OCI-LY7 (cell line): ENCODE measurements around the gene GRID2.

Experiments
- EZH2phosphoT487 ChIP-seq: fragments of 200-600 bp; sonication (generic); IDR thresholded peaks from 2 replicates; pipeline ENCODE4 v1.6.1; 2018; ENCODE audit warnings: low read depth, borderline replicate concordance, mild to moderate bottlenecking, mixed run types, antibody characterized with exemption, low read length, moderate library complexity, mixed read lengths
- TF ChIP-seq, protein P1 (sequence below): fragments of 200-600 bp; sonication (generic); conservative IDR thresholded peaks from 2 replicates; pipeline ENCODE4 v1.5.1; 2014; ENCODE audit warnings: mild to moderate bottlenecking, antibody characterized with exemption, low read length, moderate library complexity, mixed read lengths

DNA sequence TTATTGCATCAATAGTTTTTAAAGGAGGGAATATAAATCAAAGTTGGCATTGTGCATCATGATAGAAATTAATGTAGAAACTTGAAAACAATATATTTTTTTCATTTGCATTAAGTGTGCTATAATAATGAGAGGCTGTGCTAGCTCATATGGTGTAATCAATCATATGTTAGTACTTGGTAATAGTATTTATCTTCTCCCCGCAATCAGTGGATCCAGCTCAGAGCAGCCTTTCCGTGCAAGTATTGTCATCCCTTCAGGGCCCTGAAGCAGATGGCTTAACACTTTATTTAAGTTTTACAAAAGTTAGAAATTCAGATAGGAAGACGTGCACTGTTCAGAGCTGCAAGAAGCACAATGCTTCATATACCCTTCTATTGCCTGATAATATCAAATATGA is 908.5 kb downstream of the GRID2 start:
- TF ChIP-seq, protein P1, sequence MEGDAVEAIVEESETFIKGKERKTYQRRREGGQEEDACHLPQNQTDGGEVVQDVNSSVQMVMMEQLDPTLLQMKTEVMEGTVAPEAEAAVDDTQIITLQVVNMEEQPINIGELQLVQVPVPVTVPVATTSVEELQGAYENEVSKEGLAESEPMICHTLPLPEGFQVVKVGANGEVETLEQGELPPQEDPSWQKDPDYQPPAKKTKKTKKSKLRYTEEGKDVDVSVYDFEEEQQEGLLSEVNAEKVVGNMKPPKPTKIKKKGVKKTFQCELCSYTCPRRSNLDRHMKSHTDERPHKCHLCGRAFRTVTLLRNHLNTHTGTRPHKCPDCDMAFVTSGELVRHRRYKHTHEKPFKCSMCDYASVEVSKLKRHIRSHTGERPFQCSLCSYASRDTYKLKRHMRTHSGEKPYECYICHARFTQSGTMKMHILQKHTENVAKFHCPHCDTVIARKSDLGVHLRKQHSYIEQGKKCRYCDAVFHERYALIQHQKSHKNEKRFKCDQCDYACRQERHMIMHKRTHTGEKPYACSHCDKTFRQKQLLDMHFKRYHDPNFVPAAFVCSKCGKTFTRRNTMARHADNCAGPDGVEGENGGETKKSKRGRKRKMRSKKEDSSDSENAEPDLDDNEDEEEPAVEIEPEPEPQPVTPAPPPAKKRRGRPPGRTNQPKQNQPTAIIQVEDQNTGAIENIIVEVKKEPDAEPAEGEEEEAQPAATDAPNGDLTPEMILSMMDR, result no peak
- no peak for TF ChIP-seq EZH2phosphoT487
